Lower leg skin (tissue), 3 donors: ENCODE data around the gene BRD8.

Experiments
- POLR2A ChIP-seq, 2 donors: fragments of 450-650 bp; IDR thresholded peaks; one replicate each; pipeline ENCODE4 v1.6.1; 2016 to 2017; ENCODE audit warnings: antibody characterized with exemption in 2 of 2, mild to moderate bottlenecking in 1 of 2, moderate library complexity in 1 of 2
- TF ChIP-seq, protein P1 (sequence below), 3 donors: fragments of 450-650 bp; IDR thresholded peaks; one replicate each; pipeline ENCODE4 v1.5.1; 2016; ENCODE audit warnings: antibody characterized with exemption in 3 of 3, mild to moderate bottlenecking in 3 of 3, moderate library complexity in 2 of 3

DNA sequence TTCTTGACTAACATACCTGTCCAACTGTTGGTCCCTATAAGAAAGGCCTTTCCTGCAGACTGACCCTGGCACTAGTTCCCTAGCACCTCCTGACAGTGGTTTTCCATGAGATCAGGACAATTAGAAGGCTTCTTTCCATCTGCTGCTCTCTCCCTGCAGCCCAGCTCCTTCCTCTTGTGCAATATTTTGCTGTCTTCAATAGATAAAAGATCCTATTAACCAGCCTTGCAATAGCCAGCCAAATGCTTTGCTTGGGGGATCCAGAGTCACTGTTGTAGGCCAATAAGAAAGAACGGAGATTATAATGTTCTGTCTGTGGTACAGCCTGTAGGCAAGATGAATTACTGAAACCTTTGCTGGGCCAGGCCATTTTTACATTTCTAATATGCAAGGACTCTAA lies 20.8 kb downstream of the BRD8 start:
- TF ChIP-seq, protein P1, sequence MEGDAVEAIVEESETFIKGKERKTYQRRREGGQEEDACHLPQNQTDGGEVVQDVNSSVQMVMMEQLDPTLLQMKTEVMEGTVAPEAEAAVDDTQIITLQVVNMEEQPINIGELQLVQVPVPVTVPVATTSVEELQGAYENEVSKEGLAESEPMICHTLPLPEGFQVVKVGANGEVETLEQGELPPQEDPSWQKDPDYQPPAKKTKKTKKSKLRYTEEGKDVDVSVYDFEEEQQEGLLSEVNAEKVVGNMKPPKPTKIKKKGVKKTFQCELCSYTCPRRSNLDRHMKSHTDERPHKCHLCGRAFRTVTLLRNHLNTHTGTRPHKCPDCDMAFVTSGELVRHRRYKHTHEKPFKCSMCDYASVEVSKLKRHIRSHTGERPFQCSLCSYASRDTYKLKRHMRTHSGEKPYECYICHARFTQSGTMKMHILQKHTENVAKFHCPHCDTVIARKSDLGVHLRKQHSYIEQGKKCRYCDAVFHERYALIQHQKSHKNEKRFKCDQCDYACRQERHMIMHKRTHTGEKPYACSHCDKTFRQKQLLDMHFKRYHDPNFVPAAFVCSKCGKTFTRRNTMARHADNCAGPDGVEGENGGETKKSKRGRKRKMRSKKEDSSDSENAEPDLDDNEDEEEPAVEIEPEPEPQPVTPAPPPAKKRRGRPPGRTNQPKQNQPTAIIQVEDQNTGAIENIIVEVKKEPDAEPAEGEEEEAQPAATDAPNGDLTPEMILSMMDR (IDR thresholded peaks at IDR 0.05): no peak
- no peak for TF ChIP-seq POLR2A (IDR thresholded peaks at IDR 0.05)
